Fibroblast of the conjunctiva (primary cell): Measurements from ENCODE around the gene CHCHD6.

Experiments used
- DNase-seq: peaks from one replicate; pipeline ENCODE4 v3.0.0-alpha.2; 2010; ENCODE audit warnings: low read depth

CHCHD6 gene, protein sequence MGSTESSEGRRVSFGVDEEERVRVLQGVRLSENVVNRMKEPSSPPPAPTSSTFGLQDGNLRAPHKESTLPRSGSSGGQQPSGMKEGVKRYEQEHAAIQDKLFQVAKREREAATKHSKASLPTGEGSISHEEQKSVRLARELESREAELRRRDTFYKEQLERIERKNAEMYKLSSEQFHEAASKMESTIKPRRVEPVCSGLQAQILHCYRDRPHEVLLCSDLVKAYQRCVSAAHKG

DNA sequence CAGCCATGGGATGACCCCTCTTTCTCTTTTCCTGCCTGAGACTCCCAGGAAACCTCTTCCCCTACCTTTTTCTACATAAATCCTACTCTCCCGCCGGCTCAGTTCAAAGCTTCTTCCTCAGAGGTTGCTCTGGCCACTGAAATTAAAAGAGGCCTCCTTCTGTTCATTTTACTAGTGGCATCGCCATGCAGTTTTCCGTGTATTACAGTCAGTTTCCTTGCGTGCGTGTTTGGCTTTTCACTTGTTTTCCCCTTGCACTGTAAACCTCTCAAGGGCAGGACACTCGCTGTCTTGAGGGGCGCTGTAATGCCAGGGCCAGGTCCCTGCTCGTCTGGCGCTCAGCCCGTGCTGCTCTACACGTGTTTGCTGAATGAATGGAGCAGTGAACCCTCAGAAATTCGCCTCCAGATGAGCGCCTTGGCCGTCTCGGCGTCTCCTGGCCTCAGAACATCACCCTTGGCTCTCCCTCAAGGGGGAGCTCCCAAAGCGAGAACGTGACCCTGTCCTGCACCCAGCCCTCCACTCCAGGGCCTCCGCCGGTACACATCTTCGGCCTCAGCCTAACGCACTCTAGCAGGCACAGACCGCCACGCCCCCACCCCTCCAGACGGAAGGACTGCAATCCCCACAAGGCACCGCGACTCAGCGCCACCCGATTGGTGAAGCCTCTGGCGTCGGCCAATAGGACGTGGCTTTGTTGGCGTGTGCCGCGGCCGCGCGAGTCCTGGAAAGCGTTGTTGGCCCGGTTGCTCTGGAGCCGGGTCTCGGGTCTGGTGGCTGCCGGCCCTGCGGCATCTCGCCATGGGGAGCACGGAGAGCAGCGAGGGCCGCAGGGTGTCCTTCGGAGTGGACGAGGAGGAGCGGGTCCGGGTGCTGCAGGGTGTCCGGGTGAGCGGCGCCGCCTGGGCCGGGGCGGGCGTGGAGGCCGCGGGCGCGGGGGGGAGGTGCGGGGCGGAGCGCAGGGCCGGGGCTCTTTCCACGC lies at the start of gene CHCHD6:
Gene CHCHD6, plus strand, starts transcription at position 729 of the 982 bp plus-strand sequence. Its CDS starts 73 bp downstream, at position 802.
- peak; percentile 92 for DNase-seq

DNA sequence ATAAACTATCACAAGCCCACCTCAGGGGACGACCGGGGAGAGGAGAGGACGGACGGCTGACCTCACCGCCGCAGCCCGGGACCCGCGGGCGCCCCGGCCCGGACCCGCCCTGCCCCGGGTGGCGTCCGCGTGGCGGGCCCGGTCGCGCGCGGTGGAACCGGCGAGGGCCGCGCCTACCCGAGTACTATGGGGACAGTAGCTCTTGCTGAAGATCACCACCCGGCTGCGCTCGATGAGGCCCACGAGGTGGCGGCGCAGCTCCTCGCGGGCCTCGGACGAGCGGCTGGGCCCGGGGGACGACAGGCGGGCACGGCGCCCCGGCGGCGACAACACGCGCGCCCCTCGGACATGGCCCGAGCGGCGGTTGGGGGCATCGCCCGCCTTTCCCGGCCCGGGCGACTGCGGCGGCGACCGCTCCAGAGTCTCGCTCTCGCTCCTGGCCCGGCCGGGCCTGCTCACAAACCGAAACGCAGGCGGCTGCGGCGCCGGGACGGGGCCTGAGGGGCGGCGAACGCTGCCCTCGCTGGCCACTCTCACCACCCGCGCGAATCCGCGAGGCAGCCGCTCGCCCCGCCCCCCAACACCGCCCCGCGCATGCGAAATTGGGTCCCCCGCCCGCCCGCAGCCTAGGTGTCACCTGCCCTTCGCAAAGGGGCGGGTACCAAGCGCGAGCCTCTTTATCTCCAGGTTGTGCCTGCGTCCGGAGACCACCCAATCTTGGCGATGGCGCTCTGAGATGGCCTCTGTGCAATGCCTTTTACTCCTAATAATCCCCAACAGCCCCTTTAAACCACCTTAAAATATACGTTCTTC lies 49.3 kb upstream of the CHCHD6 start, which contains the start of gene TXNRD3:
Gene TXNRD3, minus strand, starts transcription at position 554 of the 813 bp plus-strand sequence.
- DNase-seq: no peak

DNA sequence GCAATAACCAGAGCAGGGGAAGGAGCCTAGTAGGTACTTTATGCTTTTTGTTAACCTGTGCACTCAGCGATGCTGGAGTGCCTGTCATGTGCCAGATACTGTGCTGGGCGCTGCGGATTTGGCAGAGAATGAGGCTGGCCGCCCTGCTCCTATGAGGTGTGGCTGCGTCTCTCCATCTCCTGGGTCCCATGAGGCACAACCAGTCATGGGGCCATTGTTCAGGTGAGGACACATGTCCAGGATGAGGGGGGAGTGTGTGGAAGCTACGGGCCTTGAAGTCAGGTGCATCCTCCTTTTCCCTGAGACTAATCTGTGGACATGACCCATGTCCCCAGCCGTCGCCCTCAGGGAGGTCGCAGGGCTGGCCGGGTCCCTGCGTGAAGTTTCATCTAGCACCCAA lies 48.2 kb upstream of the CHCHD6 start:
- DNase-seq: no peak

DNA sequence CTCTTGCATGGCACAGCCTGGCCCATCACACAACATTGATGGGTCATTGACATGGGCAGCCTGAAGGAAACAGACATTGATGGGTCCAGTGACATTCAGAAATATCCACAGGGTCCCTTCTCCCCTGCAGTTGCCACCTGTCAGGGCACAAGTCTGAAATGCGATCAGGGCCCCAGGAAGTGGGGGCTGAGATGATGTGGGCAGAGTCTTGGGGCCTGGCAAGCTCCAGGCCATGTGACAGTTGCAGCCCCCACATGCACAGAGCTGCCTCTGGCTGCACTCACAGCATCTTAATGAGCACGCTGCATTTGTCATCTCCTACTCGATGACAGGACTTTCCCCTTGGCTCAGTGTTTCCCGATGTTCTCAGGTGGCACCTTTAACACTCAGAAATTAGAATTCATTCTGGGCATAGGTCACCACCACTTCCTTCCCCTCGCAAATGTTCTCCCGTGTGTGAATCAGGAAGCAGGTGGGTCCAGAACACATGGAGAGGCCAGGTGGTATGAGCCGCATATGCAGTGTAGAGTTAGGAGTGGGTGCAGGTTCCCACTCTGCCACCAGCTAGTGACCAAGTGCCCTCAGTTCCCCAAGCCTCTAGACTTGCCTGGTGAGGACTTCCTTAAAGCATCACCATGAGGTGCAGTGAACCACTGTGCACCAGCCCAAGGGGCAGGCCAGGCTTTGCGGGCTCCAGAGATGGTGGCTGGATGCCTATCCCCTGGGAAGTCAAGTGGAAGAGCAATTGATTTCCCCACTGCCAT lies 47.5 kb upstream of the CHCHD6 start:
- DNase-seq: no peak

DNA sequence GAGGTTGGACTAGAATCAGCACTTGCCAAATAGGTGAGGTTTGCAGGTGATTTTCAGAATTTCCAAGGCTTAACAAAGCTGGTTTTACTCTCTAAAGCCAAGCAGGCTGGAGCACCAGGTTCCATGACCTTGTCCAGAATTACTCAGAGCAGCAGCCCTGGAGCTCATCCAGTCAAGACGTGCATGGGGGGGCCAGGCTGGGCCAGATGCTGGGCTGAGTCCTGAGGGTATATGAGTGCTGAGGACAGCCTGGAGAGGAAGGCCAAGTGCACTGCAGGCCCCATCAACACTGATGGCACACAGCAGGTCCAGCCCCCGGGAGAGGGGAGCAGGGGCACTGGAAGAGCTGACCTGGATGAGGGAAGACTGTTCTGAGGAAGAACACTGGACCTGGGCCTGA lies 46.1 kb upstream of the CHCHD6 start:
- no peak for DNase-seq

DNA sequence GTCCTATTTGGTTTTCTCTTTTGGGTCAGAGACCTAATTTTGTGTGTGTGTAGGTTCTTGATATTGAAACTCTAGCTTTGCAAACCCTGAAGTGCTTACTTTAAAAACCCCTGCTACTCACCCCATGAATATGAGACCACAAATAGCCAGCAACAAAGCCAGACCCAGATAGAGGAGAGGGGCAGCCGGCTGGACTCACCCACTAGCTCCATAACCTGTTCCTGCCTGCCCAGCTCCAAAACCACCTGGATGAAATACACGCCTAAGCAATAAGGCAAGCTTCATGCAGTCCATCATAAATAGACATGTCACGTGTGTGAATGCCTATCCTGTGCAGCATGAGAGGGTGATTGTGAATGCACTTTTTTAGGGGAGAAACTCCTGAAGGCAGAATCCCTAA lies 45.5 kb upstream of the CHCHD6 start:
- DNase-seq: no peak

DNA sequence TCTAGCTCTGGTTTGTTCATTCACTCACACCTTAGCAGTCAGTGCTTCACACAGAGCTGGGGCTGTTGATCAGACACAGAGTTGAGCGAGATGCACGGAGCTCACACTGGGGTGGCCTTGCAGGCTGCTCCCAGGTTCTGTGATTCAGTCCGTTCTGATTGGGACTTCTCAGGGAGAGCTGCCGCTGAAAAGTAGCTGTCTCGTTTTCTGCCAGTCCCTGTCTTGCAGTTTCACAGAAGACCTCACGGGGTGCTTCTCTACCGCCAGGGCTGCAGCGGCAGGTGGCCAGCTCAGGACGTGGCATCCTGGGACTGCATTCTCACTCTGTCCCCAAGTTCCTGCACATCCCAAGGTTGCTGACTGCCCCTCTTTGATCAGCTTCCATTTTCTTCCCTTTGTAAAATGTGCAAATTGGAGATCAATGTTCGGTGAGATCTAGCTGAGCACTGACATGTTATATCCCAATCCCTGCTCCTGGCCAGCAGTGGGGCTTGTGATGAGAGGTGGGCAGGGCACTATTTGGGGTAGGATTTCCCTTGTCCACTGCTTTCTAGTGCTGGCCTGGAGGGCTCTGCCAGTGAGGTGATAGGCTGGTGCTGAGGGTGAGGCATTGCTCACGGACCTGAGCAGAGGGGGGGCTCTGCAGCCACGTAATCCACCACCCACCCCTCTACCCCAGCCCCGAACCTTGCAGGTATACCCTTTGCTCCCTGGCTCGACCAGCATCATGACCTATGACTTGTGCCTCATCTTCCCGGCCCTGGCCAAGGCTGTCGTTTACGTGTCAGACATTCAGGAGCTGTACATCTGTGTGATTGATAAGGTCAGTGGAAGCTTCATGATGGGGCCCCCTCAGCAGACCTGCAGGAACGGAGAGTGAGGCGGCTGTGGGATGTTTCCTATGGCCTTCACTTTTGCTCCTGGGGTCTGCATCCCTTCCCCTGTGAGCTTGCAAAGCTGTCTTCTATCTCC lies 43.8 kb upstream of the CHCHD6 start:
- DNase-seq: no peak

DNA sequence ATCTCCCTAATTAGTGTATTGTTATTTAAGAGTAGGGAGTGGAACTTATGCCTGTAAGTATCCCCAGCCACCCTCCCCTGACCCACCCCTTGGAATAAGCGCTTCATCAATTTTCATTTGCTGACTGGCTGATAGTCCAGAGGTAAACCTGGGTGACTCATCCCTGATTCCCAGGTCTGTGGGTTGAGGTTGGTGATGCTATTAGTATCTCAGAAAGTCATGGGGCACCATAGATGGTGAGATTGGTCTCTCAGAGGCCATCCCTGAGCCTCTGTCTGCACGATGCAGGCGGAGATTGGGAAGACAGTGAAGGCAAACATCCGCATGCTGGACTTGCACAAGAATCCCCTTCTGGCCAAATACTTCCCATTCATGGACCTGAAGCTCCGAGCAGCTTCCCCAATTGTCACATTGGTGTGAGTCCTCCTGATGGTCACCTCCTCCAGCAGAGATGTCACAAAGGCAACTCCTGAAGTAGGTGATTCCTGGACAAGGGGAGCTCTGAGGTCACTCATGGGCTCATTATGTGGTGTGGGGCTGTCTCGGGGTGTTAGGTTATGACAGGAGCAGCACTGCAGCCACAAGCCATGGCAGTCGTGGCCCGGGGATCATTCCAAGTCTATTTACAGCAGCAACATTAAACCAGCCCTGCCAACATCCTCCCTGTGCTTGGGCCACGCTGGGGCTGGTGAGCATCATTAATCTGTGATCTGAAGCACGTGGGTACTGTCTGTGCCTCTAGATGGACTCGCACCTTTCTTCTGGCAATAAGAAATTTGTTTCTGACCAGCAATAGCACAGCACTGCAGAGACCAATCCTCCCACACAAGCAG lies 42.3 kb upstream of the CHCHD6 start:
- DNase-seq: no peak

DNA sequence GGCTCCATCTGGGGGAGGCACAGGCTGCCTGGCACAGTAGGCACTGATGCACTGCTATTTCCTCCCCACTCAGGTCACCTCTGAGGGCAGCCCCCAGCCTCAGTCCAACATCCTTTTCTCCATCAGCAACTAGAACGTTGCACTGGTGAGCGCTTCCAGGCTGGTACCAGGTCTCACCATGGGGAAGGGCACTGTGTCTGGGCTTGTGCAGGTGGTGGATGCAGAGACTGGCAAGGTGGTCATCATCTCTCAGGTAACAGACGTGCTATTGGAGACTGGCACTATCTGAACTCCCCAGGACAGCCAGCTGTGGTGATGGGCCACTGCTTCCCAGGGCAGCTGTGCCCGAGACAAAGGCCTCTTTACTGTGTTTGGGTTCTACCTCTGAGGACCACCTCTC lies 40.8 kb upstream of the CHCHD6 start:
- DNase-seq: no peak

DNA sequence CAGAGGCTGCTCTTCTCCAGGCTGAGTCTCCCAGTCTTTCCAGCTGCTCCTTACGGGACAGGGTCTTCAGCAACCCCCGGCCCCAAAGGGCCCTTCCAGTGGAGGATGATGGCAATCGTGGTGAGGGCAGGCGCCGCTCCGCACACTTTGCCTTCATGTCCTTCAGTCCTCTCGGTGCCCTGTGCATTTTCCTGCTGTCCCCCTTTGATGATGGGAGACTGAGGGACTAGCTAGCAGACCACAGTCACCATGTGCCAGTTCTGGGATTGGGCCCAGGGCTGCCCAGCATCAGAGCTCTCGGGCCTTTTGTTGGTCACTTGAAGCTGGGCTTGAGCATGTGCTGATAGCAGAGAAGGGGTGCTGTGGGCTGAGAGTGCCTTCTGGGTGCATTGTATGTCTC lies 40.3 kb upstream of the CHCHD6 start:
- no peak for DNase-seq

DNA sequence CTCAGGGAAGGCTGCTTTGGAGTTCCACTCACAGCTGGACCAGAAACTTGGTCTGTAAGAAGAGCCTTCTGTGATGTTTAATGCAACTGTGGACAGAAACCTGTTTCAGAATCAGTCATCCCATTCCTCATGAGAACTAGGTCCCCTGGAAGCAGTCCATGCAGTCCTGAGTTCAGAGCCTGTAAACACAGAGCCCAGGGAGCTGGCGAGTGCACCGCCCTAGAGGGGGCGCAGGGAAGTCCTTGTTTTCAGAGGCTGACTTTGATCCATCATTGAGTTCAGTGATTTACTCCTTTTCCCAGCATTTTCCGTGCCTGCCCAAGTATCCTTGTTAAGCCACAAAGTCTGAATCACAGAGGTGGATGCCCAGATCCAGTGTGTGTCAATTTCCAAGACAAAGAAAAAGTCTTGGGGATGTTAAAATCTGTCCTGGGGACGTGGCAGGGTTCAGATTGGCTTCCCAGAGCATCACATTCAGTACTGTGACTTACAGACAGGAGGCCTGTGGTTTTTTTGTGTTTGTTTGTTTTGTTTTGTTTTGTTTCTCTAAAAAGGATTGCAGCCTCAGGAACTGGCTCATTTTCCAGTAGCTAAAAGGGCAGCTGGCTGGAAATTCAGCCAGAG lies 39.3 kb upstream of the CHCHD6 start:
- no peak for DNase-seq

DNA sequence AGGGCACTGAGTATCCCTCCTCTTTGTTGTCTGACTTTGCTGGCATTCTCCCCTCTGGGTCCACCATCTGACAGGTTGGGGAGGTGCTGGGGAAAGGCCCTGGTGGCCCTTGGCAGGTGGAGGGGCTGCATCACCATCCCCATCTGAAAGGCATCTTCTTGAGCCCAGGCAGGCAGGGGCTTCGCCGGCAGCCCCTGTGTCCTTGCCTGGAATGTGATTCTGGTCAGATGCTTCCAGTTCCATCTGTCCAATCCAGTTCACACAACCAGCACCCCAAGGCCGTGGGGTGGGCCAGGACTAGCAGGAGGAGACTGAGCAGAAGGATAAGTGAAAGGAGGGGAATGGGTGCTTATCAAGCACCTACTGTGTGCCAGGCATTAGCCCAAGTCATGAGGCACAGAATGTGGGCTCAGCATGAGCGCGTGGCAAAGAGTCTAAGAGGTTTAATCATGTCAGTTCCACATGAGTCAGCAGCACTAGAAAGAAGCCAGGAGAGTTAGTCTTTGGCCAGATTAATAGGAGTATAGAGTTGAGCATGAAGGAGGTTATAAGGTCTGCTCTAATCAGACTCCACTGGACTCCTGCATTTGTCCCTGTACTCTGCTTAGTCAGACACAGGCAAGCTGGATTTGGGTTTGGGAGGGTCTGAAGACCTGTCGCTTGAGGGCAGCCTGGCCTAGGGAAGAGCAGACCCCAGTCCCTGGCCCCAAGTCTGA lies 38.7 kb upstream of the CHCHD6 start:
- no peak for DNase-seq

DNA sequence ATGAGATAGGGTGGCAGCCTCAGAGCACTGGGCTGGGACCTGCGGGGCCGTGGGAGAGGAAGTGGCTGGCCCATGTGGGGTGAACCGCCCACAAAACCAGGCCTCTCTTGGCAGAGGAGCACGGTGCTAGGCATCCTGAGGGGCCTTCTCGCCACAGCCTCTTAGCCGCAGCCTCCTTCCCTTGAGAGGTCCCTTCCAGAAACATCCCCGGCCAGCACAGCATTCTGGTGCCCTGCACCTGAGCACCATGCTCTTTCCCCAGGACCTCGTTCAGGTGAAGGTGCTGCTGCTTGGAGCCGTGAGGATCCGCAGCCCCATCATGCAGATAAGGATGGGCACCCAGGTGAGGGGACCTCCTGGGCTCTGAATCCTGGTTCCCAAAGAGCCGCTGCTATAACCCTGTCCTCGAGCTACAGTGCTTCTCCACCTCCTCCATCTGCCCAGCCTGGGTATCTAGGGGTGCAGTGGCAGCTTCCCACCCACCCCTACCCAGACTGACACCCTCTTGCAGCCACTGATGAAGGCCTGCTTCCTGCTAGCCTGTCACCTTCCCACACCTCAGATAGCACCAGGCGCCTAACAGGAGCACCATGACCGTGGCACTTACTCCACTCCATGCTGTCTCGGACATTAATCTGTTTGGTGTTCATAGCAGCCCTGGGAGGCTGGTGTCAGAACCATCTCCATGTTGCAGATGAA lies 37.9 kb upstream of the CHCHD6 start:
- DNase-seq: no peak

DNA sequence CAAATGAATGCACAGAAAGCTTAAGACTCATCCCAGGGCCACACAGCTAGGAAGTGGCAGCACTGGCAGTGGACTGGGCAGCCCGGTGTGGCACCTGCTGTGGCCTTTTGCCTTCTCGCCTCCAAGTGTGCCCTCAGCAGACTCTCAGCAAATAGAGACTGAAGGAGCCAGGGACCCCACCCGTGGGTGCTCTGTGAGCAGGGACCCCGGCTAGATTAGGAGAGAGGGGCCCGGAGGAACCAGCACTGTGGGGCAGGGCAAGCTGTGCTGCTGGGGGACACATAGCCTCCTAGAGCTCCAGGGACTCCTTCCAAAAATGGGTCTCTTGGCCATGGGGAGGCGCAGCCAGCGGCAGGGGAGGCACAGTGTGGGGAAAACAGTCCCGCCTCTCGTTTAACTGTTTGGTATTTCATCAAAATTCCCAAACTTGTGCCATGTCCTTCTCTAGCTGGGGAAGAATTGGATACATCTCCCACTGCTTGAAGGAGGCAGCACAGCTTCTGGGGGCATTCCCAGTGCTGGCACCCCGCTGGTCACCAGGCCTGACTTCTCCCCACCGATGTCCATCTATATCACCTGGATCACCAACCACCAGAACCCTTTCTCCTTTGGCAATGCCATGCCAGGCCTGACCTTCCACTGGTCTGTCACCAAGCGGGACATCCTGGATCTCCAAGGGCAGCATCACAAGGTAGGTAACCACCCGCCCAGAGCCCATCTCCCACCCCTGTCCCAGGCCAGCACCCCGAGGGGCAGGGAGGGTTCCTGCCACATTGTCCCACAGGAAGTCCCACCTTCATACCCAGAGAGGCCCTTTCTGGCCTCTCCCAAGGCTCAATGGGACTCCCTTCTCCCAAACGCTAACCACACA lies 37.1 kb upstream of the CHCHD6 start:
- DNase-seq: no peak

DNA sequence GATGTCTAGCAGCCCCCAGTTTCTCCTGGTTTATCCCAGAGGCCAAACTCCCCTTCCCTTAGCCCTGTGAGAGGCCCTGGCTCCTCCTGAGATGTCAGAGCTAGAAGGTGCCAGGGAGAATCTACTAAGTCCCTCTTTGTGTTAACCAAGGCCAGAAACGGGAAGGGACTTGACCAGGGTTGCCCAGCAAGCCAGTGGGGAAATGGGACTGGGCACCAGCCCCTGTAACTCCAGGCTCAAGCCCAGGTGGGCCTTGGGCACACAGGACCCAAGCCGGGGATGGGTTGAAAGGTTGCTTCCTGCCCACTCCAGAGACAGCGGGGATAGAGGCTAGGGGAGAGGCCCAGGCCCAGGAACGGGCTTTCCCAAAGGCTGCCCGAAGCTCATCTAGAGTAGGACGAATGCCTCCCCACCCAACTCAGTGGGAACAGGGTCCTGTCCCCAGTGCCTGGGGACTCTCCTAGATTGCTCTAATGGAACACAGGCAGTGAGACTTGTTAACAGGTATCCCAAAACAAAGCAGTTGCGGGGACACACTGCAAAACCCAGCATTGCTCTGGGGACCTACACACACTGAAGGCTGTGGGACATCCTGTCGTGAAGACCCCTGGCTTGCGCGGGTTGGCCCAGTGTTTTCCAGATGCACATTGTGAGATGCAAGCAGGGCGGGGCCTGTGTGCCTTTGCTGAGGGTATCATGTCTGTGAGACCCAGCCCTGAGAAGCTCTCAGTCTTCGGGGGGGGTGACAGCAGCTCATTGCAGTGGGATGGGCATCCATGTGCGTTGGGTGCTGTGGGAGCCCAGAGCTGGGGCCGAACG lies 36.2 kb upstream of the CHCHD6 start:
- DNase-seq: no peak
